ENCODE measurements around the gene RAD51B.

DNA sequence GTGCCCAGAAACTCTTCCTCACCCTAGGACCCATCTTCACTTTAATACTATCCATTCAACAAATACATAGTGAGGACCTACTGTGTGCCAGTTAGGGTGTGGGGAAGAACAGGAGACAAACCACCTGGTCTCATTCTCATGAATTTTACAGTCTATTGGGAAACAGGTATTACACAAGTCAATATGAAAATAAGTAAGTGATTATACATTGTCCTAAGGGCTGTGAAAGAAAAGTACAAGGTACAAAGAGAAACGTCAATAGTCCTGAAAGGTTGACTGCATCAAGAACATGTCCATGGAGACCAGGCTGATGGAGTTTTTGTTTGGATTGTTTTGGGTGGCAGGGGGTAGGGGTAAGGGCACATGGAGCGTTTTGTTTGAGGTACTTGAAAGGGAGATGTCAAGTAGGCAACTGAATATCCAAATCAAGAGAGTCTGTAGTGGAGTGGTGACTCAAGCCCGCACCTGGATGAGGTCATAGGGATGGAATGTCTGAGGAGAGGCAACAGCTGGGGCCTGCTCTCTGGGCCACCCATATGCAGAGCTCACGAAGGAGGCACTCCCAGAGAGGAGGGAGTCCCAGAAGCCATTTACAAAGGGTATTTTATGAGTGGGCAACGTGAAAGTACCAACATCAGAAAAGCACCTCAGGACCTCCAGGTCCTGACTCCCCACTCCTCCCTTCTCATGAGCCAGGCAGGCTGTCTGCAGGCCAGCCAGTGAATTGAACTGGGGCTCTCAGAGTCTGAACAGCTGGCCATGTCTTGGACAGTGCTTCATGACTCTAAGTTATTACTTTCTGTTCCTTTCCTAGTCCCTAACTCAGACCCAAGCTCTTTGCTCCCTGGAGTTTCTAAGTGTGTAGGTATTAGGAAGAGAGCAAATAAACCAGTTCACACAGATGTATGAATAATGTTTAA lies 701.3 kb downstream of the RAD51B start:
- TF ChIP-seq CTCF (IDR thresholded peaks at IDR 0.05): no peak
- TF ChIP-seq POLR2AphosphoS5 (IDR thresholded peaks at IDR 0.05; ENCODE audit: low read depth, low read length): no peak
- TF ChIP-seq REST (IDR thresholded peaks at IDR 0.05; ENCODE audit: insufficient read depth in 1 of 2, low read depth in 2 of 2, low read length in 1 of 2): no peak
- TF ChIP-seq SIN3A (IDR thresholded peaks at IDR 0.05; ENCODE audit: borderline replicate concordance, insufficient read depth, low read depth, low read length): no peak
- TF ChIP-seq TCF7L2 (IDR thresholded peaks at IDR 0.05; ENCODE audit: low read depth, low read length): no peak
